K562 (cell line): ENCODE data around the gene TMPRSS9. TPM values are rescaled to one million over a fixed set of nuclear protein-coding genes. Genes with fewer than 3 reads are reported as not detected.

Experiments used
- BRD4 ChIP-seq: fragments of 200-600 bp; sonication (generic); IDR thresholded peaks from 2 replicates; pipeline ENCODE4 v1.6.1; 2017; ENCODE audit warnings: inconsistent platforms
- DMBX1 ChIP-seq: fragments of 250-450 bp; sonication (Bioruptor Pico); IDR thresholded peaks from 2 replicates; pipeline ENCODE4 v1.8.0; 2022; ENCODE audit warnings: inconsistent platforms, mild to moderate bottlenecking, moderate library complexity, borderline replicate concordance
- E2F8 ChIP-seq: fragments of 450-650 bp; IDR thresholded peaks from 2 replicates; pipeline ENCODE4 v1.7.1; 2018; ENCODE audit warnings: mild to moderate bottlenecking, low read depth; ENCODE audit not compliant: partially characterized antibody
- EGR1 ChIP-seq: fragments of 450-650 bp; conservative IDR thresholded peaks from 2 replicates; pipeline ENCODE4 v1.6.1; 2017; ENCODE audit warnings: mild to moderate bottlenecking
- HCFC1 ChIP-seq: IDR thresholded peaks from 2 replicates; pipeline ENCODE4 v1.6.1; 2012; ENCODE audit warnings: low read depth, low read length, improper control_type of control experiment
- HDAC3 ChIP-seq: fragments of 450-650 bp; IDR thresholded peaks from 2 replicates; pipeline ENCODE4 v1.6.1; 2018; ENCODE audit warnings: borderline replicate concordance, mild to moderate bottlenecking, moderate library complexity; ENCODE audit not compliant: partially characterized antibody
- KDM5B ChIP-seq: fragments of 200-600 bp; sonication (generic); IDR thresholded peaks from 2 replicates; pipeline ENCODE4 v1.6.1; 2012; ENCODE audit warnings: low read depth, mild to moderate bottlenecking, moderate library complexity, low read length, control low read depth, inconsistent platforms; ENCODE audit not compliant: insufficient replicate concordance
- KLF10 ChIP-seq: fragments of 250-450 bp; sonication (Bioruptor Pico); IDR thresholded peaks from 2 replicates; pipeline ENCODE4 v1.6.1; 2021; ENCODE audit warnings: matching md5 sums
- PHF8 ChIP-seq: fragments of 200-600 bp; sonication (generic); IDR thresholded peaks from 2 replicates; pipeline ENCODE4 v1.6.1; 2012; ENCODE audit warnings: mixed run types, mild to moderate bottlenecking, inconsistent platforms, low read length, moderate library complexity, borderline replicate concordance
- POLR2A ChIP-seq: fragments of 450-650 bp; conservative IDR thresholded peaks from 2 replicates; pipeline ENCODE4 v1.6.1; 2016
- PPARD ChIP-seq: fragments of 250-450 bp; sonication (Bioruptor Pico); IDR thresholded peaks from 2 replicates; pipeline ENCODE4 v1.8.0; 2022; ENCODE audit warnings: inconsistent platforms, mild to moderate bottlenecking, moderate library complexity
- RBM17 ChIP-seq: fragments of 200-400 bp; formaldehyde crosslinking; IDR thresholded peaks from 2 replicates; pipeline ENCODE4 v1.6.1; 2017; ENCODE audit warnings: low read depth, mild to moderate bottlenecking, low read length, borderline replicate concordance
- VEZF1 ChIP-seq: fragments of 200-800 bp; sonication (Bioruptor generic); IDR thresholded peaks from 2 replicates; pipeline ENCODE4 v1.6.1; 2017; ENCODE audit warnings: missing genetic modification characterization, missing compliant biosample characterization
- ZBTB11 ChIP-seq, 3 experiments: fragments of 200-800 bp in 1 of 3; fragments of 250-450 bp in 1 of 3; fragments of 450-650 bp in 1 of 3; sonication (Bioruptor Pico) in 1 of 3; sonication (Bioruptor generic) in 1 of 3; formaldehyde crosslinking in 1 of 3; IDR thresholded peaks; 2 replicates each; pipeline versions ENCODE4 v1.6.1 to v1.8.0; 2016 to 2022; ENCODE audit warnings: mild to moderate bottlenecking in 2 of 3, missing genetic modification characterization in 2 of 3, missing compliant biosample characterization in 1 of 3, moderate library complexity in 1 of 3
- ZNF431 ChIP-seq: sonication (generic); formaldehyde crosslinking; IDR thresholded peaks from 2 replicates; pipeline ENCODE4 v1.8.0; 2022; ENCODE audit warnings: mild to moderate bottlenecking, missing genetic modification reagents
- ZNF699 ChIP-seq: fragments of 250-450 bp; sonication (Bioruptor Pico); IDR thresholded peaks from 2 replicates; pipeline ENCODE4 v1.8.0; 2021; ENCODE audit warnings: mild to moderate bottlenecking, moderate library complexity; ENCODE audit not compliant: insufficient replicate concordance
- ZNF740 ChIP-seq, 3 experiments: fragments of 200-800 bp in 1 of 3; sonication (Bioruptor generic) in 1 of 3; sonication (generic) in 1 of 3; formaldehyde crosslinking in 1 of 3; IDR thresholded peaks; 2 replicates each; pipeline versions ENCODE4 v1.6.1 to v1.8.0; 2016 to 2022; ENCODE audit warnings: mild to moderate bottlenecking in 2 of 3, missing compliant biosample characterization in 2 of 3, missing genetic modification characterization in 2 of 3, missing genetic modification reagents in 1 of 3
- ZNF77 ChIP-seq: fragments of 250-450 bp; sonication (Bioruptor Pico); IDR thresholded peaks from 2 replicates; pipeline ENCODE4 v1.5.0; 2020
- polyA plus RNA-seq, 8 experiments: library from polyadenylated mRNA; depleted of rRNA in 4 of 8; stranded (reverse) in 5 of 8; unstranded in 3 of 8; fragments of >200 nt; fragmentation: Nextera tagmentation in 2 of 8; fragmentation: Illumina TruSeq in 1 of 8; extraction: Ambion mirVana in 2 of 8; extraction: Trizol in 1 of 8; gene quantifications; 2 replicates each; pipeline versions ENCODE4 v1.2.1 to v1.2.3, GENCODE V29; 2011 to 2014; ENCODE audit warnings: inconsistent platforms in 1 of 8, missing spikeins in 1 of 8
- total RNA-seq, 7 experiments: library from RNA; depleted of rRNA in 6 of 7; stranded (reverse); fragments of >200 nt in 6 of 7; fragmentation: Illumina TruSeq in 2 of 7; extraction: Trizol in 2 of 7; gene quantifications; 2 replicates each; pipeline versions ENCODE4 v1.2.1 to v1.2.3, GENCODE V29; 2011 to 2021; ENCODE audit warnings: low replicate concordance in 1 of 7

The TMPRSS9 gene
- total and polyA plus RNA-seq, 9 of the 15 experiments (the other 6 are each of a cell fraction or from before 2014, with no cell fraction given): 0.01 to 0.03 TPM; not detected in 7

GRCh38 chr19:2461751-2462634 is 101.9 kb downstream of the TMPRSS9 start (continued):
- TF ChIP-seq ZNF740 (CRISPR knock-in tag; IDR thresholded peaks at IDR 0.05) (peak; percentile 49; the same call in 1 of the 2 replicates), ZNF740 (tag; IDR thresholded peaks at IDR 0.05) (no peak), BRD4 (no peak), E2F8 (no peak), ZNF699 (CRISPR knock-in tag) (no peak), KLF10 (CRISPR knock-in tag) (no peak), HDAC3 (no peak), EGR1 (peak; percentile 28), DMBX1 (CRISPR knock-in tag) (no peak), PHF8 (no peak), RBM17 (no peak), ZNF77 (CRISPR knock-in tag) (no peak), KDM5B (no peak), ZNF431 (CRISPR knock-in tag) (no peak), PPARD (CRISPR knock-in tag) (no peak), HCFC1 (peak; percentile 70), ZBTB11 (CRISPR knock-in tag; IDR thresholded peaks at IDR 0.05) (no peak), VEZF1 (CRISPR knock-in tag) (peak; percentile 72), POLR2A (no peak)
